Measurements from ENCODE around the gene MEF2B. TPM values are rescaled to one million over a fixed set of nuclear protein-coding genes. Genes with fewer than 3 reads are reported as not detected.

Gene MEF2B
- total and polyA plus RNA-seq, 10 of the 15 experiments (the other 5 are each of a cell fraction or from before 2014, with no cell fraction given), result 0.09 to 33.0 (median 8.9) TPM

DNA sequence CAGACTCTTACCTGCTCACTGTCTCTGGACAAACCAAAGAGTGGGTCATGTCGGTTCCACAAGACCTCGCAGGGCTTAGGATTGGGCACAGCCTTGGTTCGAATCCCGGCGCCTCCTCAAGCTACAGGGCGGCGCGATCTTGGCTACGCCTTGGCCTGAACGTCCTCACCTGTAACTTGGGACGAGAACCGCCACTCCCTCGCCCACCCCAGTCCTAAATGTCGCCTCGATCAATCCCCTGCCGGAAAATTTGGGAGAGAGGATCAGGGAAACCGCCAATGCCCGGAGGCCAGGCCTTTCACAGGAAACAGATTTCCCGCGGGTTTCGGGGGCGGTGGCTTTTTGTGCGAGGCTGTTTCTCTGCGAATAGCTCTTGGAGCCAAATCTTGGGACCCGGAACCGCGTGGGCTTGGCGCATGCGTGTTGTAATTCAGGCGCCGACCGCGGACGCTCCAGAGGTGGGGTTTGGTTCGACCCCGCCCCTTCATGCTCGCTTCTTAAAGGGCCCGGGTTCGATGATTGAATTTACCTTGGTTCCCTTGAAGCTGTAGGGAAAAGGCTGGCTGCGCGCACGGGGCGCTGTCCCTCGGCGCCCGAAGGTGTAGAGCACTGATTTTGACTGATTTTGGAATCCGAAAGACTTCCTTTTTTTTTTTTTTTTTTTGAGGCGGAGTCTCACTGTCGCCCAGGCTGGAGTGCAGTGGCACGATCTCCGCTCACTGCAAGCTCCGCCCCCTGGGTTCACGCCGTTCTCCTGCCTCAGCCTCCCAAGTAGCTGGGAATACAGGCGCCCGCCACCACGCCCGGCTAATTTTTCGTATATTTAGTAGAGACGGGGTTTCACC lies 33.2 kb upstream of the MEF2B start, which contains the start of gene NR2C2AP (continued):
- TF ChIP-seq, protein P1, sequence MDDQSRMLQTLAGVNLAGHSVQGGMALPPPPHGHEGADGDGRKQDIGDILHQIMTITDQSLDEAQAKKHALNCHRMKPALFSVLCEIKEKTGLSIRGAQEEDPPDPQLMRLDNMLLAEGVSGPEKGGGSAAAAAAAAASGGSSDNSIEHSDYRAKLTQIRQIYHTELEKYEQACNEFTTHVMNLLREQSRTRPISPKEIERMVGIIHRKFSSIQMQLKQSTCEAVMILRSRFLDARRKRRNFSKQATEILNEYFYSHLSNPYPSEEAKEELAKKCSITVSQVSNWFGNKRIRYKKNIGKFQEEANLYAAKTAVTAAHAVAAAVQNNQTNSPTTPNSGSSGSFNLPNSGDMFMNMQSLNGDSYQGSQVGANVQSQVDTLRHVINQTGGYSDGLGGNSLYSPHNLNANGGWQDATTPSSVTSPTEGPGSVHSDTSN (IDR thresholded peaks at IDR 0.05; ENCODE audit: insufficient replicate concordance, low read depth, low read length), result no peak
- TF ChIP-seq ESRRA (IDR thresholded peaks at IDR 0.05; ENCODE audit: low read length), result no peak
- TF ChIP-seq SMARCA5 (IDR thresholded peaks at IDR 0.05), result no peak
- TF ChIP-seq LARP7 (IDR thresholded peaks at IDR 0.05), result no peak
- TF ChIP-seq HDGF (IDR thresholded peaks at IDR 0.05), result no peak
- TF ChIP-seq, protein P2, sequence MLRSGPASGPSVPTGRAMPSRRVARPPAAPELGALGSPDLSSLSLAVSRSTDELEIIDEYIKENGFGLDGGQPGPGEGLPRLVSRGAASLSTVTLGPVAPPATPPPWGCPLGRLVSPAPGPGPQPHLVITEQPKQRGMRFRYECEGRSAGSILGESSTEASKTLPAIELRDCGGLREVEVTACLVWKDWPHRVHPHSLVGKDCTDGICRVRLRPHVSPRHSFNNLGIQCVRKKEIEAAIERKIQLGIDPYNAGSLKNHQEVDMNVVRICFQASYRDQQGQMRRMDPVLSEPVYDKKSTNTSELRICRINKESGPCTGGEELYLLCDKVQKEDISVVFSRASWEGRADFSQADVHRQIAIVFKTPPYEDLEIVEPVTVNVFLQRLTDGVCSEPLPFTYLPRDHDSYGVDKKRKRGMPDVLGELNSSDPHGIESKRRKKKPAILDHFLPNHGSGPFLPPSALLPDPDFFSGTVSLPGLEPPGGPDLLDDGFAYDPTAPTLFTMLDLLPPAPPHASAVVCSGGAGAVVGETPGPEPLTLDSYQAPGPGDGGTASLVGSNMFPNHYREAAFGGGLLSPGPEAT (IDR thresholded peaks at IDR 0.05; ENCODE audit: low read depth), result peak; percentile 80; the same call in 1 of the 2 replicates
- no peak for TF ChIP-seq CBX3 (IDR thresholded peaks at IDR 0.05; ENCODE audit: borderline replicate concordance, low read depth)
- TF ChIP-seq, protein P3, sequence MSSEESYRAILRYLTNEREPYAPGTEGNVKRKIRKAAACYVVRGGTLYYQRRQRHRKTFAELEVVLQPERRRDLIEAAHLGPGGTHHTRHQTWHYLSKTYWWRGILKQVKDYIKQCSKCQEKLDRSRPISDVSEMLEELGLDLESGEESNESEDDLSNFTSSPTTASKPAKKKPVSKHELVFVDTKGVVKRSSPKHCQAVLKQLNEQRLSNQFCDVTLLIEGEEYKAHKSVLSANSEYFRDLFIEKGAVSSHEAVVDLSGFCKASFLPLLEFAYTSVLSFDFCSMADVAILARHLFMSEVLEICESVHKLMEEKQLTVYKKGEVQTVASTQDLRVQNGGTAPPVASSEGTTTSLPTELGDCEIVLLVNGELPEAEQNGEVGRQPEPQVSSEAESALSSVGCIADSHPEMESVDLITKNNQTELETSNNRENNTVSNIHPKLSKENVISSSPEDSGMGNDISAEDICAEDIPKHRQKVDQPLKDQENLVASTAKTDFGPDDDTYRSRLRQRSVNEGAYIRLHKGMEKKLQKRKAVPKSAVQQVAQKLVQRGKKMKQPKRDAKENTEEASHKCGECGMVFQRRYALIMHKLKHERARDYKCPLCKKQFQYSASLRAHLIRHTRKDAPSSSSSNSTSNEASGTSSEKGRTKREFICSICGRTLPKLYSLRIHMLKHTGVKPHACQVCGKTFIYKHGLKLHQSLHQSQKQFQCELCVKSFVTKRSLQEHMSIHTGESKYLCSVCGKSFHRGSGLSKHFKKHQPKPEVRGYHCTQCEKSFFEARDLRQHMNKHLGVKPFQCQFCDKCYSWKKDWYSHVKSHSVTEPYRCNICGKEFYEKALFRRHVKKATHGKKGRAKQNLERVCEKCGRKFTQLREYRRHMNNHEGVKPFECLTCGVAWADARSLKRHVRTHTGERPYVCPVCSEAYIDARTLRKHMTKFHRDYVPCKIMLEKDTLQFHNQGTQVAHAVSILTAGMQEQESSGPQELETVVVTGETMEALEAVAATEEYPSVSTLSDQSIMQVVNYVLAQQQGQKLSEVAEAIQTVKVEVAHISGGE (CRISPR knock-in tag; IDR thresholded peaks at IDR 0.05), result no peak
- no peak for TF ChIP-seq ZNF274 (IDR thresholded peaks at IDR 0.05; ENCODE audit: insufficient read depth, insufficient read length)
- TF ChIP-seq POU2F2 (IDR thresholded peaks at IDR 0.05; ENCODE audit: borderline replicate concordance, low read depth, low read length), result peak; percentile 31; the same call in 1 of the 3 replicates
- TF ChIP-seq ZZZ3 (IDR thresholded peaks at IDR 0.05; ENCODE audit: control insufficient read depth, insufficient read length, low read depth), result no peak
- TF ChIP-seq CREM (IDR thresholded peaks at IDR 0.05; ENCODE audit: low read depth), result no peak
- peak; percentile 57 for TF ChIP-seq EED (IDR thresholded peaks at IDR 0.05; ENCODE audit: low read depth)
- no peak for TF ChIP-seq RB1 (IDR thresholded peaks at IDR 0.05; ENCODE audit: borderline replicate concordance)
- TF ChIP-seq IRF4 (IDR thresholded peaks at IDR 0.05; ENCODE audit: low read depth, low read length), result no peak
- TF ChIP-seq, protein P4, sequence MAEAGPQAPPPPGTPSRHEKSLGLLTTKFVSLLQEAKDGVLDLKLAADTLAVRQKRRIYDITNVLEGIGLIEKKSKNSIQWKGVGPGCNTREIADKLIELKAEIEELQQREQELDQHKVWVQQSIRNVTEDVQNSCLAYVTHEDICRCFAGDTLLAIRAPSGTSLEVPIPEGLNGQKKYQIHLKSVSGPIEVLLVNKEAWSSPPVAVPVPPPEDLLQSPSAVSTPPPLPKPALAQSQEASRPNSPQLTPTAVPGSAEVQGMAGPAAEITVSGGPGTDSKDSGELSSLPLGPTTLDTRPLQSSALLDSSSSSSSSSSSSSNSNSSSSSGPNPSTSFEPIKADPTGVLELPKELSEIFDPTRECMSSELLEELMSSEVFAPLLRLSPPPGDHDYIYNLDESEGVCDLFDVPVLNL (IDR thresholded peaks at IDR 0.05; ENCODE audit: low read depth, low read length), result no peak
- no peak for TF ChIP-seq HDAC2 (IDR thresholded peaks at IDR 0.05)
- no peak for TF ChIP-seq ZBED1 (IDR thresholded peaks at IDR 0.05; ENCODE audit: borderline replicate concordance)
- TF ChIP-seq TCF12 (IDR thresholded peaks at IDR 0.05; ENCODE audit: low read depth, low read length), result no peak
- TF ChIP-seq, protein P5, sequence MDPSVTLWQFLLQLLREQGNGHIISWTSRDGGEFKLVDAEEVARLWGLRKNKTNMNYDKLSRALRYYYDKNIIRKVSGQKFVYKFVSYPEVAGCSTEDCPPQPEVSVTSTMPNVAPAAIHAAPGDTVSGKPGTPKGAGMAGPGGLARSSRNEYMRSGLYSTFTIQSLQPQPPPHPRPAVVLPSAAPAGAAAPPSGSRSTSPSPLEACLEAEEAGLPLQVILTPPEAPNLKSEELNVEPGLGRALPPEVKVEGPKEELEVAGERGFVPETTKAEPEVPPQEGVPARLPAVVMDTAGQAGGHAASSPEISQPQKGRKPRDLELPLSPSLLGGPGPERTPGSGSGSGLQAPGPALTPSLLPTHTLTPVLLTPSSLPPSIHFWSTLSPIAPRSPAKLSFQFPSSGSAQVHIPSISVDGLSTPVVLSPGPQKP (IDR thresholded peaks at IDR 0.05; ENCODE audit: low read depth, low read length), result no peak
- TF ChIP-seq WRNIP1 (IDR thresholded peaks at IDR 0.05; ENCODE audit: borderline replicate concordance, low read depth, low read length), result no peak
- no peak for TF ChIP-seq RFX5 (IDR thresholded peaks at IDR 0.05; ENCODE audit: low read depth, low read length)
- no peak; the same call in 1 of the 2 replicates for TF ChIP-seq ZNF207 (IDR thresholded peaks at IDR 0.05; ENCODE audit: borderline replicate concordance)
- no peak for TF ChIP-seq BCL11A (IDR thresholded peaks at IDR 0.05; ENCODE audit: low read depth, low read length)
